OCI-LY7 (cell line): ENCODE results near the gene KCNK6.

ENCODE experiments used
- CTCF ChIP-seq: fragments of 200-600 bp; sonication (generic); conservative IDR thresholded peaks from 2 replicates; pipeline ENCODE4 v1.5.1; 2014; ENCODE audit warnings: mild to moderate bottlenecking, antibody characterized with exemption, low read length, moderate library complexity, mixed read lengths
- EZH2phosphoT487 ChIP-seq: fragments of 200-600 bp; sonication (generic); IDR thresholded peaks from 2 replicates; pipeline ENCODE4 v1.6.1; 2018; ENCODE audit warnings: low read depth, borderline replicate concordance, mild to moderate bottlenecking, mixed run types, antibody characterized with exemption, low read length, moderate library complexity, mixed read lengths

- TF ChIP-seq CTCF (peak; percentile 56), EZH2phosphoT487 (no peak)
Observed at GRCh38 chr19:38374332-38375097, 54.9 kb downstream of the KCNK6 start, which contains the start of gene PSMD8.
